GM12878 (cell line): ENCODE results near the gene LAMA5.

ENCODE experiments used
- CHD2 ChIP-seq: IDR thresholded peaks from 2 replicates; pipeline ENCODE4 v1.6.1; 2011; ENCODE audit warnings: low read depth, low read length, improper control_type of control experiment, borderline replicate concordance
- CTCF ChIP-seq, 3 experiments: IDR thresholded peaks in 2 of 3; conservative IDR thresholded peaks in 1 of 3; 2 replicates each; pipeline ENCODE4 v1.5.1; 2011; ENCODE audit warnings: low read depth in 3 of 3, low read length in 3 of 3, mild to moderate bottlenecking in 3 of 3, control low read depth in 2 of 3, moderate library complexity in 2 of 3, inconsistent platforms in 1 of 3, mixed read lengths in 1 of 3; ENCODE audit not compliant: control insufficient read depth in 2 of 3, insufficient read depth in 1 of 3; ENCODE audit errors: extremely low read depth in 1 of 3
- EP300 ChIP-seq, 2 experiments: fragments of 150-350 bp in 1 of 2; IDR thresholded peaks; 2 replicates each; pipeline ENCODE4 v1.6.1; 2011 to 2012; ENCODE audit warnings: low read depth in 2 of 2, low read length in 2 of 2, borderline replicate concordance in 1 of 2, improper control_type of control experiment in 1 of 2, inconsistent platforms in 1 of 2; ENCODE audit not compliant: control insufficient read depth in 1 of 2
- FOXK2 ChIP-seq: fragments of 450-650 bp; IDR thresholded peaks from 2 replicates; pipeline ENCODE4 v1.6.1; 2017; ENCODE audit warnings: mild to moderate bottlenecking, moderate library complexity
- GABPA ChIP-seq: IDR thresholded peaks from 2 replicates; pipeline ENCODE4 v1.6.1; 2014; ENCODE audit warnings: antibody characterized with exemption, low read depth, mild to moderate bottlenecking, inconsistent platforms
- IRF3 ChIP-seq: fragments of 450-650 bp; IDR thresholded peaks from 2 replicates; pipeline ENCODE4 v1.6.1; 2014; ENCODE audit warnings: mild to moderate bottlenecking
- POLR2AphosphoS5 ChIP-seq: IDR thresholded peaks from 2 replicates; pipeline ENCODE4 v1.6.1; 2011; ENCODE audit warnings: mild to moderate bottlenecking, low read length, inconsistent platforms
- SIX5 ChIP-seq: IDR thresholded peaks from 2 replicates; pipeline ENCODE4 v1.6.1; 2011; ENCODE audit warnings: mild to moderate bottlenecking, low read depth, low read length, moderate library complexity; ENCODE audit not compliant: severe bottlenecking
- USF2 ChIP-seq: IDR thresholded peaks from 2 replicates; pipeline ENCODE4 v1.6.1; 2011; ENCODE audit warnings: low read depth, low read length, improper control_type of control experiment, borderline replicate concordance
- YY1 ChIP-seq: IDR thresholded peaks from 2 replicates; pipeline ENCODE4 v1.6.1; 2011; ENCODE audit warnings: low read depth, mild to moderate bottlenecking, low read length
- ZSCAN29 ChIP-seq: fragments of 450-650 bp; IDR thresholded peaks from 2 replicates; pipeline ENCODE4 v1.6.1; 2017; ENCODE audit warnings: mild to moderate bottlenecking, moderate library complexity

GRCh38 chr20:62272200-62272599, 94.9 kb downstream of the LAMA5 start:
- TF ChIP-seq YY1 (no peak), SIX5 (no peak), CTCF (IDR thresholded peaks at IDR 0.05 in 2 of 3, conservative IDR thresholded peaks at IDR 0.05 in 1 of 3; ENCODE audit: control insufficient read depth in 2 of 3, extremely low read depth in 1 of 3, insufficient read depth in 1 of 3, low read depth in 3 of 3, low read length in 3 of 3) (no peak), IRF3 (no peak), USF2 (no peak), FOXK2 (no peak), GABPA (no peak), POLR2AphosphoS5 (no peak), CHD2 (no peak), ZSCAN29 (no peak), EP300 (IDR thresholded peaks at IDR 0.05; ENCODE audit: borderline replicate concordance in 1 of 2, control insufficient read depth in 1 of 2, low read depth in 2 of 2, low read length in 2 of 2) (no peak)
